Measurements from ENCODE around the gene SRRM1. TPM values are rescaled to one million over a fixed set of nuclear protein-coding genes. Genes with fewer than 3 reads are reported as not detected.

Gene SRRM1
- total and polyA plus RNA-seq, 10 of the 15 experiments (the other 5 are each of a cell fraction or from before 2014, with no cell fraction given), result 36.8 to 285 (median 126) TPM

DNA sequence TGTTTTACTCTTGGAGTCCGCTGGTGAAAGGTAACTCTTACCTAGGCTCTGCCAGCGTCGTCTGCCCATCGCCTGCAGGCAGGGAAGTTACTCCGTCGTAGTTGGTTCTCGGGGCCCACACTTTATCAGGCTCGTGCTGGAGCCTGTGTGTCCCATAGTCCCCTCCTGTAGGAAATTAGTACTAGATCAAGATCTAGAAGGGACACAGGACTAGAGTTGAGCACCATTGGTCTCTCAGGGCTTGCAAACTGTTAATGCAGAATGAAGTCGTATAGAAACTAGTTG is 940 bp downstream of the SRRM1 start:
- TF ChIP-seq SIX5 (IDR thresholded peaks at IDR 0.05; ENCODE audit: low read depth, low read length, severe bottlenecking), result peak; percentile 6
- TF ChIP-seq, protein P1, sequence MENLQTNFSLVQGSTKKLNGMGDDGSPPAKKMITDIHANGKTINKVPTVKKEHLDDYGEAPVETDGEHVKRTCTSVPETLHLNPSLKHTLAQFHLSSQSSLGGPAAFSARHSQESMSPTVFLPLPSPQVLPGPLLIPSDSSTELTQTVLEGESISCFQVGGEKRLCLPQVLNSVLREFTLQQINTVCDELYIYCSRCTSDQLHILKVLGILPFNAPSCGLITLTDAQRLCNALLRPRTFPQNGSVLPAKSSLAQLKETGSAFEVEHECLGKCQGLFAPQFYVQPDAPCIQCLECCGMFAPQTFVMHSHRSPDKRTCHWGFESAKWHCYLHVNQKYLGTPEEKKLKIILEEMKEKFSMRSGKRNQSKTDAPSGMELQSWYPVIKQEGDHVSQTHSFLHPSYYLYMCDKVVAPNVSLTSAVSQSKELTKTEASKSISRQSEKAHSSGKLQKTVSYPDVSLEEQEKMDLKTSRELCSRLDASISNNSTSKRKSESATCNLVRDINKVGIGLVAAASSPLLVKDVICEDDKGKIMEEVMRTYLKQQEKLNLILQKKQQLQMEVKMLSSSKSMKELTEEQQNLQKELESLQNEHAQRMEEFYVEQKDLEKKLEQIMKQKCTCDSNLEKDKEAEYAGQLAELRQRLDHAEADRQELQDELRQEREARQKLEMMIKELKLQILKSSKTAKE (IDR thresholded peaks at IDR 0.05; ENCODE audit: low read depth, poor library complexity, severe bottlenecking), result no peak
- POLR2A ChIA-PET, result interaction anchor here (1.2 kb wide), 1 partner anchor 89 kb away, joined by 4 read pairs; no protein-coding TSS in a partner anchor

DNA sequence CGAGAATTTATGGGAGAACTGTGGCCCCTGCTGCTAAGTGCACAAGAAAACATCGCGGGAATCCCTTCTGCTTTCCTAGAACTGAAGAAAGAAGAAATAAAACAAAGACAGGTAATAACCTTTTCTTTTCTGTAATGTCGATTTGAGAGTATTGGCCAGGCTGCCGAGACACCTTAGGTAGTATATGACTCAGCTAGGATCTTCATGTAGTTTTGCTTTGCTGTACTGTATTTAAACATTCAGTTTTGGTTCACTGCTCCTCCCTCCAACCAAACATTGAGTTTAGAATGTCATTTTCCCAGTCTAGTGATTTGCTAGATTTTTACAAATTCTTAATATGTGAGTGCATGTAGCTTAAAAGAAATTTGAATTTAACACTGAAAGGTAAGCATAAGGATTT is 5.8 kb downstream of the SRRM1 start:
- Histone ChIP-seq H3K4me1 (ENCODE audit: control insufficient read depth, insufficient read depth, low read length) (peaks cover 7% of the 10 kb centered on the region; the same call in 1 of the 2 replicates), H4K20me1 (ENCODE audit: control insufficient read depth, insufficient read depth) (no peaks in the 10 kb centered on the region), H3K79me2 (ENCODE audit: control insufficient read depth, insufficient read depth, low read length) (peaks cover 39% of the 10 kb centered on the region), H3K27me3 (replicated peaks in 1 of 2; ENCODE audit: control insufficient read depth in 2 of 2, insufficient read depth in 2 of 2, low read length in 1 of 2) (no peaks in the 10 kb centered on the region), H3K9me3 (replicated peaks; ENCODE audit: control insufficient read depth, insufficient read depth, low read length) (no peaks in the 10 kb centered on the region), H3K9ac (ENCODE audit: control insufficient read depth, insufficient read depth, low read length) (no peak overlapping the region), H3K27ac (ENCODE audit: control insufficient read depth, insufficient read depth) (no peak overlapping the region), H3K4me2 (ENCODE audit: control insufficient read depth, insufficient read depth) (no peak overlapping the region), H3K4me3 (no peak overlapping the region), H3K36me3 (ENCODE audit: control insufficient read depth in 2 of 2, insufficient read depth in 2 of 2, low read length in 1 of 2) (peaks cover 1 to 57% of the 10 kb centered on the region in 2 experiments), H2AFZ (ENCODE audit: control insufficient read depth, low read depth, low read length) (no peak overlapping the region)
- ATAC-seq, result peak; percentile 45; the same call in 2 of the 3 replicates
- WGBS (ENCODE audit: insufficient coverage, insufficient replicate concordance, low lambda C conversion rate, missing lambda C conversion rate), result 60% methylated on average over 5 of the region's 5 CpGs
- SMC1A ChIA-PET (ENCODE audit: uncharacterized antibody, unreplicated experiment), result interaction anchor here (1.2 to 1.4 kb wide), 3 partner anchors 11 to 14 kb away, joined by 3 to 4 read pairs (median 4); no protein-coding TSS in a partner anchor
- intact Hi-C loops (cut with micrococcal nuclease; ENCODE audit: unreplicated experiment), result no loop called here
- no peak for FAIRE-seq
- POLR2A ChIA-PET, result interaction anchor here (0.6 kb wide), 1 partner anchor 120 kb away, joined by 6 read pairs; no protein-coding TSS in a partner anchor
- in situ Hi-C loops (cut with MboI), result no loop called here
- RAD21 ChIA-PET (ENCODE audit: unreplicated experiment), result interaction anchor here (1.2 kb wide), 1 partner anchor 38 kb away, joined by 3 read pairs; no protein-coding TSS in a partner anchor
- CTCF ChIA-PET, result interaction anchor here (0.6 to 1.8 kb wide), 5 partner anchors 10 to 182 kb away, joined by 3 to 4 read pairs (median 3); no protein-coding TSS in a partner anchor
- DNase-seq (ENCODE audit: low read depth, low spot score), result no peak
- no TSS peak for BruUV-seq (replicated peaks)
- TF ChIP-seq, protein P2, sequence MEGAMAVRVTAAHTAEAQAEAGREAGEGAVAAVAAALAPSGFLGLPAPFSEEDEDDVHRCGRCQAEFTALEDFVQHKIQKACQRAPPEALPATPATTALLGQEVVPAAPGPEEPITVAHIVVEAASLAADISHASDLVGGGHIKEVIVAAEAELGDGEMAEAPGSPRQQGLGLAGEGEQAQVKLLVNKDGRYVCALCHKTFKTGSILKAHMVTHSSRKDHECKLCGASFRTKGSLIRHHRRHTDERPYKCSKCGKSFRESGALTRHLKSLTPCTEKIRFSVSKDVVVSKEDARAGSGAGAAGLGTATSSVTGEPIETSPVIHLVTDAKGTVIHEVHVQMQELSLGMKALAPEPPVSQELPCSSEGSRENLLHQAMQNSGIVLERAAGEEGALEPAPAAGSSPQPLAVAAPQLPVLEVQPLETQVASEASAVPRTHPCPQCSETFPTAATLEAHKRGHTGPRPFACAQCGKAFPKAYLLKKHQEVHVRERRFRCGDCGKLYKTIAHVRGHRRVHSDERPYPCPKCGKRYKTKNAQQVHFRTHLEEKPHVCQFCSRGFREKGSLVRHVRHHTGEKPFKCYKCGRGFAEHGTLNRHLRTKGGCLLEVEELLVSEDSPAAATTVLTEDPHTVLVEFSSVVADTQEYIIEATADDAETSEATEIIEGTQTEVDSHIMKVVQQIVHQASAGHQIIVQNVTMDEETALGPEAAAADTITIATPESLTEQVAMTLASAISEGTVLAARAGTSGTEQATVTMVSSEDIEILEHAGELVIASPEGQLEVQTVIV (IDR thresholded peaks at IDR 0.05; ENCODE audit: borderline replicate concordance, partially characterized antibody), result no peak
- no peak for TF ChIP-seq STAT1 (conservative IDR thresholded peaks at IDR 0.05)
- TF ChIP-seq, protein P3, sequence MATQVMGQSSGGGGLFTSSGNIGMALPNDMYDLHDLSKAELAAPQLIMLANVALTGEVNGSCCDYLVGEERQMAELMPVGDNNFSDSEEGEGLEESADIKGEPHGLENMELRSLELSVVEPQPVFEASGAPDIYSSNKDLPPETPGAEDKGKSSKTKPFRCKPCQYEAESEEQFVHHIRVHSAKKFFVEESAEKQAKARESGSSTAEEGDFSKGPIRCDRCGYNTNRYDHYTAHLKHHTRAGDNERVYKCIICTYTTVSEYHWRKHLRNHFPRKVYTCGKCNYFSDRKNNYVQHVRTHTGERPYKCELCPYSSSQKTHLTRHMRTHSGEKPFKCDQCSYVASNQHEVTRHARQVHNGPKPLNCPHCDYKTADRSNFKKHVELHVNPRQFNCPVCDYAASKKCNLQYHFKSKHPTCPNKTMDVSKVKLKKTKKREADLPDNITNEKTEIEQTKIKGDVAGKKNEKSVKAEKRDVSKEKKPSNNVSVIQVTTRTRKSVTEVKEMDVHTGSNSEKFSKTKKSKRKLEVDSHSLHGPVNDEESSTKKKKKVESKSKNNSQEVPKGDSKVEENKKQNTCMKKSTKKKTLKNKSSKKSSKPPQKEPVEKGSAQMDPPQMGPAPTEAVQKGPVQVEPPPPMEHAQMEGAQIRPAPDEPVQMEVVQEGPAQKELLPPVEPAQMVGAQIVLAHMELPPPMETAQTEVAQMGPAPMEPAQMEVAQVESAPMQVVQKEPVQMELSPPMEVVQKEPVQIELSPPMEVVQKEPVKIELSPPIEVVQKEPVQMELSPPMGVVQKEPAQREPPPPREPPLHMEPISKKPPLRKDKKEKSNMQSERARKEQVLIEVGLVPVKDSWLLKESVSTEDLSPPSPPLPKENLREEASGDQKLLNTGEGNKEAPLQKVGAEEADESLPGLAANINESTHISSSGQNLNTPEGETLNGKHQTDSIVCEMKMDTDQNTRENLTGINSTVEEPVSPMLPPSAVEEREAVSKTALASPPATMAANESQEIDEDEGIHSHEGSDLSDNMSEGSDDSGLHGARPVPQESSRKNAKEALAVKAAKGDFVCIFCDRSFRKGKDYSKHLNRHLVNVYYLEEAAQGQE (IDR thresholded peaks at IDR 0.05; ENCODE audit: low read depth, low read length), result no peak

More for the DNA sequence above, 940 bp downstream of the SRRM1 start:
- no peaks in the 10 kb centered on the region for H3K9me3 ChIP-seq (replicated peaks; ENCODE audit: control insufficient read depth, insufficient read depth, low read length)
- CTCF ChIA-PET, result interaction anchor here (0.6 to 3.4 kb wide), 2 partner anchors 186 to 191 kb away, joined by 3 to 11 read pairs; no protein-coding TSS in a partner anchor
- H3K4me2 ChIP-seq (ENCODE audit: control insufficient read depth, insufficient read depth), result peak overlapping the region; percentile 97
- SMC1A ChIA-PET (ENCODE audit: uncharacterized antibody, unreplicated experiment), result interaction anchor here (0.7 to 3.1 kb wide), 2 partner anchors 184 to 191 kb away, joined by 4 to 8 read pairs; no protein-coding TSS in a partner anchor
- peaks cover 0 to 25% of the 10 kb centered on the region in 2 experiments; a peak in 2 of 4 replicates for H3K36me3 ChIP-seq (ENCODE audit: control insufficient read depth in 2 of 2, insufficient read depth in 2 of 2, low read length in 1 of 2)
- DNase-seq (ENCODE audit: low read depth, low spot score), result no peak
- no peaks in the 10 kb centered on the region for H4K20me1 ChIP-seq (ENCODE audit: control insufficient read depth, insufficient read depth)
- under 1% methylated on average over 9 of the region's 9 CpGs for WGBS (ENCODE audit: insufficient coverage, insufficient replicate concordance, low lambda C conversion rate, missing lambda C conversion rate)
- peak overlapping the region; percentile 83 for H3K4me3 ChIP-seq
- H3K4me1 ChIP-seq (ENCODE audit: control insufficient read depth, insufficient read depth, low read length), result peaks cover 12% of the 10 kb centered on the region
- H3K79me2 ChIP-seq (ENCODE audit: control insufficient read depth, insufficient read depth, low read length), result peaks cover 49% of the 10 kb centered on the region
- H3K27me3 ChIP-seq (replicated peaks in 1 of 2; ENCODE audit: control insufficient read depth in 2 of 2, insufficient read depth in 2 of 2, low read length in 1 of 2), result no peaks in the 10 kb centered on the region
- RAD21 ChIA-PET (ENCODE audit: unreplicated experiment), result interaction anchor here (1.0 kb wide), 1 partner anchor 191 kb away, joined by 3 read pairs; no protein-coding TSS in a partner anchor
- FAIRE-seq, result no peak
- H2AFZ ChIP-seq (ENCODE audit: control insufficient read depth, low read depth, low read length), result no peak overlapping the region
- no TSS peak for BruUV-seq (replicated peaks)
- in situ Hi-C loops (cut with MboI) (no loop called here), intact Hi-C loops (cut with micrococcal nuclease; ENCODE audit: unreplicated experiment) (loop anchor here (5.0 kb wide), 1 partner anchor 103 kb away; the partner anchor contains the start of gene CLIC4)
- peak overlapping the region; percentile 95 for H3K27ac ChIP-seq (ENCODE audit: control insufficient read depth, insufficient read depth)
- no peak for ATAC-seq
- H3K9ac ChIP-seq (ENCODE audit: control insufficient read depth, insufficient read depth, low read length), result peak overlapping the region; percentile 96
